ENCODE measurements around the gene ITGB3BP. TPM values are rescaled to one million over a fixed set of nuclear protein-coding genes. Genes with fewer than 3 reads are reported as not detected.

ITGB3BP gene
- total and polyA plus RNA-seq, 2 donors (not counting 1 experiment from before 2014, with no cell fraction given), result 16.7 to 21.3 TPM

DNA sequence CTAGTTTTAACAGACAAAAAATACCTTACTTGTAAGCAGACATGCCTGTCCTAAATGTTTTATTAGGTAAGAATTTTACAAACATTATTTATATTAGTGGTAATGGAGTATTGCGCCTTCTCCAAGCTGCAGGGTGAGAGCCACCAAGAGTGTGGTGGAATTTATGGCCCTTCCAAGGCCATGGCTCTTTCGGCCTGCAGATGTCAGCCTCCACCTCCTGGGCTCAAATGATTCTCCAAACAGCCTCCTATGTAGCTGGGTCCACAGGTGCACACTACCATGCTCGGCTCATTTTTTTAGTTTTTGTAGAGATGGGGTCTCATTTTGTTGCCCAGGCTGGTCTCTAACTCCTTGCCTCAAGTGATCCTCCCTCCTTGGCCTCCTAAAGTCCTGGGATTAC lies 56.3 kb downstream of the ITGB3BP start:
- Histone ChIP-seq H3K27ac (ENCODE audit: insufficient read depth, low read length) (no peak overlapping the region), H3K4me3 (replicated peaks in 1 of 4; ENCODE audit: control extremely low read depth in 1 of 4, insufficient read depth in 1 of 4, low read depth in 3 of 4, low read length in 4 of 4) (no peak overlapping the region), H4K20me1 (ENCODE audit: control insufficient read depth, extremely low read depth, insufficient read depth, low read length) (no peaks in the 10 kb centered on the region), H3K4me2 (ENCODE audit: extremely low read depth, insufficient read depth, low read length) (no peak overlapping the region), H3K9ac (ENCODE audit: insufficient read depth, low read length) (no peak overlapping the region), H3K36me3 (ENCODE audit: control insufficient read depth, insufficient read depth, low read length) (no peaks in the 10 kb centered on the region), H3K4me1 (ENCODE audit: control insufficient read depth, extremely low read depth, insufficient read depth, low read length) (no peaks in the 10 kb centered on the region), H3K79me2 (ENCODE audit: control insufficient read depth, insufficient read depth, low read length) (no peaks in the 10 kb centered on the region), H2AFZ (ENCODE audit: low read length) (no peak overlapping the region), H3K27me3 (ENCODE audit: control insufficient read depth, insufficient read depth, low read length) (no peaks in the 10 kb centered on the region), H3K9me3 (ENCODE audit: control insufficient read depth, insufficient read depth, low read depth, low read length) (no peaks in the 10 kb centered on the region)
- DNase-seq (ENCODE audit: low read depth in 2 of 2), result no peak
- no peak for TF ChIP-seq EZH2 (IDR thresholded peaks at IDR 0.05; ENCODE audit: low read length, missing control alignments)
- no peak for TF ChIP-seq CTCF (conservative IDR thresholded peaks at IDR 0.05 in 1 of 2, IDR thresholded peaks at IDR 0.05 in 1 of 2; ENCODE audit: low read depth in 1 of 2, low read length in 2 of 2)

GRCh38 chr1:63466181-63466580 lies 56.8 kb downstream of the ITGB3BP start:
- TF ChIP-seq CTCF (conservative IDR thresholded peaks at IDR 0.05 in 1 of 2, IDR thresholded peaks at IDR 0.05 in 1 of 2; ENCODE audit: low read depth in 1 of 2, low read length in 2 of 2) (no peak), EZH2 (IDR thresholded peaks at IDR 0.05; ENCODE audit: low read length, missing control alignments) (no peak)

GRCh38 chr1:63463248-63463647 lies 59.8 kb downstream of the ITGB3BP start:
- no peak overlapping the region for H3K27ac ChIP-seq (ENCODE audit: insufficient read depth, low read length)
- no peaks in the 10 kb centered on the region for H4K20me1 ChIP-seq (ENCODE audit: control insufficient read depth, extremely low read depth, insufficient read depth, low read length)
- H3K36me3 ChIP-seq (ENCODE audit: control insufficient read depth, insufficient read depth, low read length), result no peaks in the 10 kb centered on the region
- H3K4me2 ChIP-seq (ENCODE audit: extremely low read depth, insufficient read depth, low read length), result no peak overlapping the region
- TF ChIP-seq CTCF (conservative IDR thresholded peaks at IDR 0.05 in 1 of 2, IDR thresholded peaks at IDR 0.05 in 1 of 2; ENCODE audit: low read depth in 1 of 2, low read length in 2 of 2) (no peak), EZH2 (IDR thresholded peaks at IDR 0.05; ENCODE audit: low read length, missing control alignments) (no peak)
- peak in 1 of 2 donors; percentile 34 for DNase-seq (ENCODE audit: low read depth in 2 of 2)
- no peak overlapping the region for H3K9ac ChIP-seq (ENCODE audit: insufficient read depth, low read length)
- H3K9me3 ChIP-seq (ENCODE audit: control insufficient read depth, insufficient read depth, low read depth, low read length), result no peaks in the 10 kb centered on the region
- H2AFZ ChIP-seq (ENCODE audit: low read length), result no peak overlapping the region
- no peak overlapping the region for H3K4me3 ChIP-seq (replicated peaks in 1 of 4; ENCODE audit: control extremely low read depth in 1 of 4, insufficient read depth in 1 of 4, low read depth in 3 of 4, low read length in 4 of 4)
- no peaks in the 10 kb centered on the region for H3K27me3 ChIP-seq (ENCODE audit: control insufficient read depth, insufficient read depth, low read length)
- no peaks in the 10 kb centered on the region for H3K79me2 ChIP-seq (ENCODE audit: control insufficient read depth, insufficient read depth, low read length)
- no peaks in the 10 kb centered on the region for H3K4me1 ChIP-seq (ENCODE audit: control insufficient read depth, extremely low read depth, insufficient read depth, low read length)

More at GRCh38 chr1:63466181-63466580, 56.8 kb downstream of the ITGB3BP start:
- no peaks in the 10 kb centered on the region for H3K9me3 ChIP-seq (ENCODE audit: control insufficient read depth, insufficient read depth, low read depth, low read length)
- DNase-seq (ENCODE audit: low read depth in 2 of 2), result no peak
- no peak overlapping the region for H3K9ac ChIP-seq (ENCODE audit: insufficient read depth, low read length)
- H2AFZ ChIP-seq (ENCODE audit: low read length), result no peak overlapping the region
- no peak overlapping the region for H3K4me2 ChIP-seq (ENCODE audit: extremely low read depth, insufficient read depth, low read length)
- H3K4me1 ChIP-seq (ENCODE audit: control insufficient read depth, extremely low read depth, insufficient read depth, low read length), result no peaks in the 10 kb centered on the region
- H3K27me3 ChIP-seq (ENCODE audit: control insufficient read depth, insufficient read depth, low read length), result no peaks in the 10 kb centered on the region
- H3K4me3 ChIP-seq (replicated peaks in 1 of 4; ENCODE audit: control extremely low read depth in 1 of 4, insufficient read depth in 1 of 4, low read depth in 3 of 4, low read length in 4 of 4), result no peak overlapping the region
- no peaks in the 10 kb centered on the region for H3K79me2 ChIP-seq (ENCODE audit: control insufficient read depth, insufficient read depth, low read length)
- H4K20me1 ChIP-seq (ENCODE audit: control insufficient read depth, extremely low read depth, insufficient read depth, low read length), result no peaks in the 10 kb centered on the region
- H3K27ac ChIP-seq (ENCODE audit: insufficient read depth, low read length), result no peak overlapping the region
- H3K36me3 ChIP-seq (ENCODE audit: control insufficient read depth, insufficient read depth, low read length), result no peaks in the 10 kb centered on the region
